ENCODE measurements around the gene AGBL4.

DNA sequence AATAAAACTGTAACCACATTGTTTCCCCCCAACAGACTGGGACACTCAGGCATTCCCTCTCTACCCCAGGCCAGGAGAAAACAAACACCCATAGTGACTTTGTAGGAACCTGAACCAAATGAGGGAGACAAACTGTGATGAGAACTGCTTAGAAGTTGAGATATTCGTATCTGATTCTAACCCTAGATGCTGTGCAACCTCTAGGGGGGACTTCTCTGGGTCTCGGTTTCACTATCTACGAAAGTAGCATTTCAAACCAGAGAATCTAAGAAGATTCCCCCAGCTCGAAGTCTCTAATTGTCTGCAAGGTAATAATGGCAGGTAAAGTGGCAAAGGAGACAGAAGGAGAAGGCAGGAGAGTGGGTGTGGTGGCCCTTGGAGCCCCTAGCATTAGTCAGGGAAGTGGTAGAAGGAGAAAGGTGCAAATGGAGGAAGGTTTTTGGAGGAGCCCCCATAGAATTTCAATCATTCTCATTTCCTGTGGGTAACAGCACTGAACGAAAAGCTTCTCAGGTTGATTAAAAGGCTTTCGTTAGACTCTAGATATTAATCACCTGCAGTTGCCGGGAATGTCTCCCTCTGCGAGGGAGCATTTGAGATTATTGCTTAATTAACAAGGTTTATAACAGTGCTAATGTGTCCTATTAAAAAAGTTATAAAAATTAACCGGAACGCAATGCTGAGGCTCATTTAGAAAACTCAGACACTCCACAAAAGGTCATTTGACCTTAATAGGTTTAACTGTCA lies 1293.4 kb downstream of the AGBL4 start:
- TF ChIP-seq, protein P1, sequence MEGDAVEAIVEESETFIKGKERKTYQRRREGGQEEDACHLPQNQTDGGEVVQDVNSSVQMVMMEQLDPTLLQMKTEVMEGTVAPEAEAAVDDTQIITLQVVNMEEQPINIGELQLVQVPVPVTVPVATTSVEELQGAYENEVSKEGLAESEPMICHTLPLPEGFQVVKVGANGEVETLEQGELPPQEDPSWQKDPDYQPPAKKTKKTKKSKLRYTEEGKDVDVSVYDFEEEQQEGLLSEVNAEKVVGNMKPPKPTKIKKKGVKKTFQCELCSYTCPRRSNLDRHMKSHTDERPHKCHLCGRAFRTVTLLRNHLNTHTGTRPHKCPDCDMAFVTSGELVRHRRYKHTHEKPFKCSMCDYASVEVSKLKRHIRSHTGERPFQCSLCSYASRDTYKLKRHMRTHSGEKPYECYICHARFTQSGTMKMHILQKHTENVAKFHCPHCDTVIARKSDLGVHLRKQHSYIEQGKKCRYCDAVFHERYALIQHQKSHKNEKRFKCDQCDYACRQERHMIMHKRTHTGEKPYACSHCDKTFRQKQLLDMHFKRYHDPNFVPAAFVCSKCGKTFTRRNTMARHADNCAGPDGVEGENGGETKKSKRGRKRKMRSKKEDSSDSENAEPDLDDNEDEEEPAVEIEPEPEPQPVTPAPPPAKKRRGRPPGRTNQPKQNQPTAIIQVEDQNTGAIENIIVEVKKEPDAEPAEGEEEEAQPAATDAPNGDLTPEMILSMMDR (IDR thresholded peaks at IDR 0.05), result no peak
- TF ChIP-seq ZFX (IDR thresholded peaks at IDR 0.05; ENCODE audit: borderline replicate concordance), result no peak

All from 22Rv1 (cell line).